Measurements from ENCODE around the gene SRF.

GRCh38 chr6:43174263-43175112 is 3.4 kb downstream of the SRF start:
- TF ChIP-seq, protein P1, sequence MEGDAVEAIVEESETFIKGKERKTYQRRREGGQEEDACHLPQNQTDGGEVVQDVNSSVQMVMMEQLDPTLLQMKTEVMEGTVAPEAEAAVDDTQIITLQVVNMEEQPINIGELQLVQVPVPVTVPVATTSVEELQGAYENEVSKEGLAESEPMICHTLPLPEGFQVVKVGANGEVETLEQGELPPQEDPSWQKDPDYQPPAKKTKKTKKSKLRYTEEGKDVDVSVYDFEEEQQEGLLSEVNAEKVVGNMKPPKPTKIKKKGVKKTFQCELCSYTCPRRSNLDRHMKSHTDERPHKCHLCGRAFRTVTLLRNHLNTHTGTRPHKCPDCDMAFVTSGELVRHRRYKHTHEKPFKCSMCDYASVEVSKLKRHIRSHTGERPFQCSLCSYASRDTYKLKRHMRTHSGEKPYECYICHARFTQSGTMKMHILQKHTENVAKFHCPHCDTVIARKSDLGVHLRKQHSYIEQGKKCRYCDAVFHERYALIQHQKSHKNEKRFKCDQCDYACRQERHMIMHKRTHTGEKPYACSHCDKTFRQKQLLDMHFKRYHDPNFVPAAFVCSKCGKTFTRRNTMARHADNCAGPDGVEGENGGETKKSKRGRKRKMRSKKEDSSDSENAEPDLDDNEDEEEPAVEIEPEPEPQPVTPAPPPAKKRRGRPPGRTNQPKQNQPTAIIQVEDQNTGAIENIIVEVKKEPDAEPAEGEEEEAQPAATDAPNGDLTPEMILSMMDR (conservative IDR thresholded peaks at IDR 0.05; ENCODE audit: low read length): no peak
- no peak for TF ChIP-seq EZH2phosphoT487 (IDR thresholded peaks at IDR 0.05; ENCODE audit: borderline replicate concordance)
